Measurements from ENCODE around the gene ABCA2.
"Not testable (repeated sequence)": the region's sequence is repeated elsewhere in the genome, so short reads cannot be mapped to it uniquely, and the experiment has no call there.

The ABCA2 gene

GRCh38 chr9:137048655-137049543 is 20.9 kb upstream of the ABCA2 start:
- DNase-seq (ENCODE audit: low read depth in 2 of 2): no peak

GRCh38 chr9:137046088-137046787 is 18.2 kb upstream of the ABCA2 start, which contains the start of gene NPDC1:
Gene NPDC1, minus strand, starts transcription at chr9:137046177. Its CDS starts 188 bp downstream, at chr9:137045989.
- peak; percentile 67 to 72 for DNase-seq (ENCODE audit: low read depth in 2 of 2)

GRCh38 chr9:137045294-137046087 is 17.5 kb upstream of the ABCA2 start:
- DNase-seq (ENCODE audit: low read depth in 2 of 2): no peak

- DNase-seq (ENCODE audit: low read depth in 2 of 2): no peak
Measured at GRCh38 chr9:137044502-137045177, 16.6 kb upstream of the ABCA2 start.

GRCh38 chr9:137044037-137044436 is 16.0 kb upstream of the ABCA2 start:
- DNase-seq (ENCODE audit: low read depth in 2 of 2): no peak

GRCh38 chr9:137042751-137043727 is 15.0 kb upstream of the ABCA2 start:
- no peak for DNase-seq (ENCODE audit: low read depth in 2 of 2)

- DNase-seq (ENCODE audit: low read depth in 2 of 2): no peak
Measured at GRCh38 chr9:137041124-137041523, 13.1 kb upstream of the ABCA2 start.

GRCh38 chr9:137040568-137040967 is 12.5 kb upstream of the ABCA2 start:
- no peak for DNase-seq (ENCODE audit: low read depth in 2 of 2)

- DNase-seq (ENCODE audit: low read depth in 2 of 2): no peak
Measured at GRCh38 chr9:137039611-137040366, 11.8 kb upstream of the ABCA2 start.

- DNase-seq (ENCODE audit: low read depth in 2 of 2): no peak
Measured at GRCh38 chr9:137038916-137039315, 10.9 kb upstream of the ABCA2 start.

GRCh38 chr9:137037483-137037882 is 9.4 kb upstream of the ABCA2 start:
- no peak for DNase-seq (ENCODE audit: low read depth in 2 of 2)

- no peak for DNase-seq (ENCODE audit: low read depth in 2 of 2)
Measured at GRCh38 chr9:137037035-137037434, 9.0 kb upstream of the ABCA2 start.

- no peak for DNase-seq (ENCODE audit: low read depth in 2 of 2)
Measured at GRCh38 chr9:137035937-137036336, 7.9 kb upstream of the ABCA2 start.

- DNase-seq (ENCODE audit: low read depth in 2 of 2): no peak
Measured at GRCh38 chr9:137035507-137035834, 7.4 kb upstream of the ABCA2 start.

GRCh38 chr9:137034709-137035506 is 6.9 kb upstream of the ABCA2 start:
- peak; percentile 74 to 77 for DNase-seq (ENCODE audit: low read depth in 2 of 2)

GRCh38 chr9:137034039-137034708 is 6.1 kb upstream of the ABCA2 start:
- DNase-seq (ENCODE audit: low read depth in 2 of 2): no peak

GRCh38 chr9:137033481-137033880 is 5.4 kb upstream of the ABCA2 start:
- not testable (repeated sequence) for DNase-seq (ENCODE audit: low read depth in 2 of 2)

GRCh38 chr9:137032858-137033257 is 4.8 kb upstream of the ABCA2 start:
- no peak for DNase-seq (ENCODE audit: low read depth in 2 of 2)

Measured in stimulated activated CD8-positive, alpha-beta memory T cell treated with anti-CD3 and anti-CD28 coated beads, Interleukin-15, amount 100 ng/mL, for 48 hours (primary cell).